CD4-positive, alpha-beta memory T cell (primary cell): ENCODE results near the gene ST6GALNAC4. TPM values are rescaled to one million over a fixed set of nuclear protein-coding genes. Genes with fewer than 3 reads are reported as not detected.

Source experiments
- CTCF ChIA-PET: fragments of 350-600 bp; sonication (Branson Sonifier 250); formaldehyde crosslinking; loops from one replicate; lab custom pipeline; 2021; ENCODE audit warnings: inconsistent platforms; ENCODE audit not compliant: partially characterized antibody; lab: Charles Lee
- POLR2A ChIA-PET: fragments of 350-600 bp; sonication (Branson Sonifier 250); formaldehyde crosslinking; loops from one replicate; lab custom pipeline; 2021; ENCODE audit not compliant: partially characterized antibody; lab: Charles Lee
- DNase-seq, 5 donors: peaks; one replicate each; pipeline versions ENCODE4 v3.0.0 to v3.0.0-alpha.2; 2020 to 2022; ENCODE audit warnings: mixed read lengths in 1 of 5
- H3K27ac ChIP-seq: one replicate; pipeline ENCODE4 v1.7.0; 2013; ENCODE audit warnings: low read depth, low read length
- H3K27me3 ChIP-seq: 2 replicates; pipeline ENCODE4 v1.7.0; 2013; ENCODE audit warnings: mild to moderate bottlenecking, low read length, moderate library complexity; ENCODE audit not compliant: insufficient read depth
- H3K36me3 ChIP-seq: 2 replicates; pipeline ENCODE4 v1.7.0; 2013; ENCODE audit warnings: mild to moderate bottlenecking, low read length, moderate library complexity; ENCODE audit not compliant: insufficient read depth
- H3K4me1 ChIP-seq: 2 replicates; pipeline ENCODE4 v1.7.0; 2013; ENCODE audit warnings: mild to moderate bottlenecking, low read length, moderate library complexity; ENCODE audit not compliant: insufficient read depth
- H3K4me3 ChIP-seq, 2 donors: one replicate each; pipeline ENCODE4 v1.7.0; 2013; ENCODE audit warnings: low read length in 2 of 2, mild to moderate bottlenecking in 1 of 2
- H3K9me3 ChIP-seq, 2 donors: one replicate each; pipeline ENCODE4 v1.7.0; 2013; ENCODE audit warnings: low read length in 2 of 2, control low read depth in 1 of 2; ENCODE audit not compliant: control insufficient read depth in 1 of 2
- H3K27ac Mint-ChIP-seq, 7 donors: one replicate each; pipeline ENCODE4 v1.8.0; 2020 to 2021; ENCODE audit warnings: mixed read lengths in 7 of 7, mild to moderate bottlenecking in 6 of 7, inconsistent platforms in 3 of 7, moderate library complexity in 3 of 7
- H3K27me3 Mint-ChIP-seq, 2 donors: one replicate each; pipeline ENCODE4 v1.8.0; 2020 to 2021; ENCODE audit warnings: mixed read lengths in 2 of 2
- H3K36me3 Mint-ChIP-seq, 2 donors: one replicate each; pipeline ENCODE4 v1.8.0; 2020 to 2021; ENCODE audit warnings: mixed read lengths in 2 of 2, inconsistent platforms in 1 of 2, mild to moderate bottlenecking in 1 of 2
- H3K4me1 Mint-ChIP-seq, 4 donors: one replicate each; pipeline ENCODE4 v1.8.0; 2020 to 2021; ENCODE audit warnings: mixed read lengths in 4 of 4, mild to moderate bottlenecking in 1 of 4
- H3K4me3 Mint-ChIP-seq, 8 donors: one replicate each; pipeline ENCODE4 v1.8.0; 2020 to 2021; ENCODE audit warnings: mixed read lengths in 8 of 8, mild to moderate bottlenecking in 7 of 8, moderate library complexity in 6 of 8, inconsistent platforms in 3 of 8
- H3K9me3 Mint-ChIP-seq, 8 donors: one replicate each; pipeline ENCODE4 v1.8.0; 2020 to 2021; ENCODE audit warnings: mixed read lengths in 8 of 8, mild to moderate bottlenecking in 5 of 8, inconsistent platforms in 3 of 8, moderate library complexity in 1 of 8
- intact Hi-C: fragments of 100-400 bp; cut with micrococcal nuclease; formaldehyde crosslinking; loops from one replicate; pipeline ENCODE4 v1.15.1; 2023
- polyA plus RNA-seq, 2 donors: library from polyadenylated mRNA; unstranded; fragments of 300-500 nt; fragmentation: Illumina TruSeq; gene quantifications; one replicate each; pipeline ENCODE4 v1.2.3, GENCODE V29; 2021
- total RNA-seq, 2 experiments: library from RNA; stranded (reverse); gene quantifications; one replicate each; pipeline ENCODE4 v1.2.3, GENCODE V29; 2021

Gene ST6GALNAC4
- total and polyA plus RNA-seq, 4 experiments from 2014 or later = 10.2 to 38.1 (median 27.1) TPM

- Mint-ChIP-seq H3K4me3 (peak overlapping the region in 1 of 8 donors; percentile 46), H3K27me3 (no peaks in the 10 kb centered on the region), H3K27ac (peak overlapping the region; percentile 67 to 96 (median 82)), H3K36me3 (peaks cover 17 to 36% of the 10 kb centered on the region in 2 donors), H3K9me3 (no peaks in the 10 kb centered on the region), H3K4me1 (peaks cover 11 to 53% (median 29%) of the 10 kb centered on the region in 4 donors)
- Histone ChIP-seq H3K27me3 (no peaks in the 10 kb centered on the region), H3K4me1 (peaks cover 38% of the 10 kb centered on the region), H3K36me3 (no peaks in the 10 kb centered on the region), H3K27ac (no peak overlapping the region), H3K4me3 (no peak overlapping the region), H3K9me3 (no peaks in the 10 kb centered on the region)
- intact Hi-C loops = loop anchor here (1.0 kb wide), 1 partner anchor 175 kb away; the partner anchor contains the start of gene TOR2A
- POLR2A ChIA-PET = interaction anchor here (1.2 to 2.1 kb wide), 4 partner anchors 12 to 176 kb away, joined by 3 to 7 read pairs (median 5); partner anchors contain the start of genes CDK9 and TOR2A
- CTCF ChIA-PET = interaction anchor here (0.6 to 2.5 kb wide), 9 partner anchors 16 to 195 kb away, joined by 3 to 11 read pairs (median 3); partner anchors contain the start of genes PTRH1, TOR2A and TTC16
- DNase-seq = no peak
Observed at GRCh38 chr9:127910613-127911205, 6.1 kb downstream of the ST6GALNAC4 start.

DNA sequence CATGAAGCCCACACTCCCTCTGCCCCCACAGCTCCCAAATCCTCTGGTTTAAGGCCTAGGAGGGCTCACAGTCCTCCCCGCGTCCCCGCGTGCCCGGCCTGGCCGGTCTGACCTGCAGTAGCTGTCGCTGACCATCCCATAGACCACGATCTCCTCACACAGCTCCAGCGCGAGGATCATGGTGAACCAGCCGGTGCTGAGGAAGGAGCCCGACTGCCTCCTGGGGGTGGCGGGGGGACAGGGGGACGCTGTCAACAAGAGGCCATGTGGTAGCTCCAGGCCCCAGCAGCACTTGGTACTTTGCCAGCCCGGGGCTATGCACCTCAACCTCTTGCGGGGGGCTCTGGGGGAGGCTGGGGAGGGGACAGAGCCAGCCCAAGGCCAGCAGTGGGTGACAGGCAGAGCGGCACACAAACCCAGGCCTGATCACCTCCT, 7.0 kb downstream of the ST6GALNAC4 start:
- Mint-ChIP-seq H3K27me3 (no peaks in the 10 kb centered on the region), H3K4me3 (no peak overlapping the region), H3K36me3 (peaks cover 17 to 38% of the 10 kb centered on the region in 2 donors), H3K9me3 (no peaks in the 10 kb centered on the region), H3K4me1 (peaks cover 15 to 50% (median 29%) of the 10 kb centered on the region in 4 donors), H3K27ac (peak overlapping the region in 6 of 7 donors; percentile 42 to 78 (median 62))
- ChIA-PET CTCF (interaction anchor here (0.8 to 2.5 kb wide), 12 partner anchors 15 to 175 kb away, joined by 3 to 11 read pairs (median 4); partner anchors contain the start of genes CDK9 and TOR2A), POLR2A (interaction anchor here (0.6 to 2.1 kb wide), 5 partner anchors 11 to 175 kb away, joined by 3 to 7 read pairs (median 4); partner anchors contain the start of genes CDK9 and TOR2A)
- Histone ChIP-seq H3K27ac (peak overlapping the region; percentile 25), H3K4me3 (no peak overlapping the region), H3K4me1 (peaks cover 38% of the 10 kb centered on the region), H3K27me3 (no peaks in the 10 kb centered on the region), H3K36me3 (no peaks in the 10 kb centered on the region), H3K9me3 (no peaks in the 10 kb centered on the region)
- no peak for DNase-seq
- intact Hi-C loops = loop anchor here (1.0 kb wide), 1 partner anchor 175 kb away; the partner anchor contains the start of gene TOR2A

- H3K4me1 ChIP-seq = peaks cover 51% of the 10 kb centered on the region
- DNase-seq = no peak
- H3K4me1 Mint-ChIP-seq = peaks cover 17 to 51% (median 33%) of the 10 kb centered on the region in 4 donors
Observed at GRCh38 chr9:127908660-127908926, 8.2 kb downstream of the ST6GALNAC4 start.

DNA sequence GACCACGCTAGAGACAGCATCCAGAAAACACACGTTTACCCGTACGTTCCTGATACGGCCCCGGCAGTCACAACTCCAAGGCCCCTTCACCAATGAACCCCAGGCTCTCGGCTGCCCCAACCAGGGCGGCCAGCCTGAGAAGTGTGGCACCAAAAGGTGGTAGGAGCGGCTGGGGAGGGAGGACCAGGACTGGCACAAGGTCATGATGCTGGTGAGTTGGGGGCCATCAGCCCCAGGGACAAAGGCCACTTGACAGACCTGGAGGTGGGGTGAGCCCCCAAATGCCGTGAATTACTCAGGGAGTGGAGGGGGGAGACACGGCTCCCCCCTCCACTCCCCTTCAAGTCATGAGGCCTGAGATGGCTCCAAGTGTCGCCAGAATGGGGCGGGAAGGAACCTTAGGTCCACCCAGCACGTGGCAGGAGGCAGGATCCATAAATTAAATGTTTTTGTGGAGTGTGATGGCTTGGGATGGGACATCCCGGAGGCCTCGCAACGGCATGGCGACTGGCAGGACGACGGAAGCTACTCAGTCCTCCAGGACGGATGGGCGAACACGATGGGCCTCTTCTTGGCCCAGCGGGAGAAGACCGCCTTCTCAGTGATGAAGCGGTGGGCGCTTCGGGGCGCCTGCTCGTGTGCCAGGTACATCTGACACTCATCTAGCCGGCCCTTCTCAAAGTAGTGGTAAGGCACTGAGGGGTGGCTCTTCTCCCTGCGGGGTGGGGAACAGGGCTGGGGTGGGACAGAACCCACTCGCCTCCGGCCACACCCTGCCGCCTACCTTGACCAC, 8.8 kb downstream of the ST6GALNAC4 start:
- H3K4me3 ChIP-seq = no peak overlapping the region
- Mint-ChIP-seq H3K36me3 (peaks cover 17 to 44% of the 10 kb centered on the region in 2 donors), H3K9me3 (no peaks in the 10 kb centered on the region), H3K27me3 (no peaks in the 10 kb centered on the region), H3K27ac (peak overlapping the region; percentile 91 to 100 (median 100)), H3K4me3 (peak overlapping the region in 1 of 8 donors; percentile 20), H3K4me1 (peaks cover 20 to 56% (median 36%) of the 10 kb centered on the region in 4 donors)
- no peaks in the 10 kb centered on the region for H3K27me3 ChIP-seq
- H3K9me3 ChIP-seq = no peaks in the 10 kb centered on the region
- peak overlapping the region; percentile 15 for H3K27ac ChIP-seq
- DNase-seq = no peak
- ChIA-PET CTCF (interaction anchor here (1.8 kb wide), 1 partner anchor 13 kb away, joined by 5 read pairs; no protein-coding TSS in a partner anchor), POLR2A (interaction anchor here (4.5 to 7.1 kb wide), 2 partner anchors 7 to 124 kb away, joined by 34 to 87 read pairs; partner anchors contain the start of genes CDK9 and ST6GALNAC4)
- intact Hi-C loops = loop anchor here (2.0 kb wide), 1 partner anchor 105 kb away; the partner anchor contains the start of gene FPGS
- no peaks in the 10 kb centered on the region for H3K36me3 ChIP-seq
- peaks cover 56% of the 10 kb centered on the region for H3K4me1 ChIP-seq

More at GRCh38 chr9:127908660-127908926, 8.2 kb downstream of the ST6GALNAC4 start:
- no peaks in the 10 kb centered on the region for H3K36me3 ChIP-seq
- H3K4me3 Mint-ChIP-seq = no peak overlapping the region
- H3K36me3 Mint-ChIP-seq = peaks cover 17 to 44% of the 10 kb centered on the region in 2 donors
- no peaks in the 10 kb centered on the region for H3K27me3 ChIP-seq
- no peaks in the 10 kb centered on the region for H3K9me3 ChIP-seq
- H3K27ac Mint-ChIP-seq = peak overlapping the region in 2 of 7 donors; percentile 15 to 42
- CTCF ChIA-PET = interaction anchor here (1.8 kb wide), 1 partner anchor 13 kb away, joined by 5 read pairs; no protein-coding TSS in a partner anchor
- intact Hi-C loops = no loop called here
- no peaks in the 10 kb centered on the region for H3K27me3 Mint-ChIP-seq
- no peaks in the 10 kb centered on the region for H3K9me3 Mint-ChIP-seq
- H3K27ac ChIP-seq = peak overlapping the region; percentile 15
- no peak overlapping the region for H3K4me3 ChIP-seq
- POLR2A ChIA-PET = no interaction called here

DNA sequence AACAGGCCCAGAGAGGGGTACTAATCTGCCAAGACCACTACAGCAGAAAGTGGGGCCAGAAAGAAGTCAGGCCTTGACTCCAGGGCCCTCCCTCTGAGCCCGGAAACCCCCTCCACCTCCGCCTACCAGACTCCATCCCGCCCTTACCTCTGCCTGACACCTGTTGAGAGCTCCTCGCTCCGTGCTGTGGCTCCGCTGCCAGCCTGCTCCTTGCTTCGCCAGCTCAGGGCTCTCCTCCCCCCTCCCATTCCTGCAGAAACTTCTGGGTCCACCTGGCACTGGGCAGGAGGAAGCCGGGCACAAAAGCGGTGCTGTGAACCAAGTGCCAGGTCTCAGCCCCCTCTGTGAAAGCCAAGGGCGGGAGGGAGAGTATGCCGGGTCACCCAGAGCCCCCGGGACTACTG, 11.1 kb downstream of the ST6GALNAC4 start:
- peak overlapping the region; percentile 98 to 100 (median 100) for H3K27ac Mint-ChIP-seq
- H3K36me3 Mint-ChIP-seq = peaks cover 3 to 28% of the 10 kb centered on the region in 2 donors
- Histone ChIP-seq H3K36me3 (no peaks in the 10 kb centered on the region), H3K9me3 (no peaks in the 10 kb centered on the region), H3K4me3 (peak overlapping the region; percentile 82 to 85), H3K4me1 (peaks cover 65% of the 10 kb centered on the region), H3K27ac (peak overlapping the region; percentile 100), H3K27me3 (no peaks in the 10 kb centered on the region)
- H3K9me3 Mint-ChIP-seq = no peaks in the 10 kb centered on the region
- peak; percentile 69 to 92 (median 78) for DNase-seq
- intact Hi-C loops = loop anchor here (1.0 to 2.0 kb wide), 5 partner anchors 12 to 170 kb away; partner anchors contain the start of genes CDK9, FPGS, ST6GALNAC4 and TOR2A
- POLR2A ChIA-PET = interaction anchor here (0.7 to 7.1 kb wide), 22 partner anchors 9 to 455 kb away, joined by 3 to 87 read pairs (median 5); partner anchors contain the start of genes AK1, CDK9, FPGS and LRSAM1
- CTCF ChIA-PET = interaction anchor here (0.7 to 2.6 kb wide), 9 partner anchors 11 to 171 kb away, joined by 3 to 11 read pairs (median 4); partner anchors contain the start of genes PIP5KL1, ST6GALNAC4 and TOR2A
- no peaks in the 10 kb centered on the region for H3K27me3 Mint-ChIP-seq
- peak overlapping the region; percentile 86 to 99 (median 95) for H3K4me3 Mint-ChIP-seq
- H3K4me1 Mint-ChIP-seq = peaks cover 19 to 63% (median 34%) of the 10 kb centered on the region in 4 donors

DNA sequence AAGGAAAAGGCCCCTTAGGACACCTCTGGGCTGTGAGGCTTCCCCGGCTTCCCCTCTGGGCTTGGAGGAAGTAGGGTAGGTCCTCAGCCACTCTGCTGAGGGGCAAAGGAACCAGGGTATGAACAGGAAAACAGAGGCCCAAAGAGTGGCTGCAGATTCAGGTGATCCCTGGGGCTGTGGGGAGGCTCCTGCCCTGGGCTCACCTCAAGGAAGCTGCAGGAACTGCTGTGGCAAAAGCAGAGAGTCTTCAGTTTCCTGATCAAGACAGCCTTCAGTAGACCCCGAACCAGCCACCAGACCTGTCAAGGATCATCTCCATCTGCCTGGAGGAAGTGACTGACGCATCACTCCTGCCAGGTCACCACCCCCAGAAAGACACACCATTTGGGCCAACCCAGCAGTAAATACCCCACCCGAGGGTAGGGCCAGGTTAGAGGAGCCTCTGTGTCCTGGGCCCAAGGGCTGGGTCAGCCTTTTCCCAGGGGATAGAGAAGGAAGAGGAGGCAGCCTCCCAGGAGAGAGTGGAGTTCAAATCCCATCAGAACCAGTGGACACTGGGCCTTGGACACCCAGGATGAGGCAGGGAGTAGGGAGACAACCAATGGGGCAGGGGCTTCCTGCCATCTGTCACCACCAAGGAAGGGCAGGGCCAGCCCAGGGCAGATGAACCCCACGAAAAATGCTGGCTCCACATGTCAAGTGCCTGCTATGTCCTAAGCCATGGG, 11.7 kb downstream of the ST6GALNAC4 start:
- peaks cover 67% of the 10 kb centered on the region for H3K4me1 ChIP-seq
- H3K4me3 ChIP-seq = peak overlapping the region; percentile 82 to 85
- no peaks in the 10 kb centered on the region for H3K36me3 ChIP-seq
- H3K36me3 Mint-ChIP-seq = peaks cover 0 to 25% of the 10 kb centered on the region in 2 donors
- H3K4me1 Mint-ChIP-seq = peaks cover 16 to 60% (median 31%) of the 10 kb centered on the region in 4 donors
- H3K27me3 Mint-ChIP-seq = no peaks in the 10 kb centered on the region
- no peaks in the 10 kb centered on the region for H3K27me3 ChIP-seq
- peak overlapping the region; percentile 98 to 100 (median 100) for H3K27ac Mint-ChIP-seq
- H3K27ac ChIP-seq = peak overlapping the region; percentile 100
- no peaks in the 10 kb centered on the region for H3K9me3 ChIP-seq
- H3K9me3 Mint-ChIP-seq = no peaks in the 10 kb centered on the region
- peak overlapping the region; percentile 86 to 99 (median 95) for H3K4me3 Mint-ChIP-seq
- ChIA-PET CTCF (interaction anchor here (1.0 to 2.6 kb wide), 7 partner anchors 11 to 170 kb away, joined by 3 to 11 read pairs (median 6); partner anchors contain the start of gene TOR2A), POLR2A (interaction anchor here (1.0 to 7.1 kb wide), 21 partner anchors 8 to 454 kb away, joined by 3 to 87 read pairs (median 5); partner anchors contain the start of genes CDK9, DPM2, FPGS and LRSAM1)
- intact Hi-C loops = loop anchor here (2.0 kb wide), 2 partner anchors 22 to 118 kb away; partner anchors contain the start of gene CDK9
- peak; percentile 59 to 89 (median 61) for DNase-seq
